GM21529 (cell line): Measurements from ENCODE around the gene TMEFF1.
"Not testable (repeated sequence)": the region's sequence is repeated elsewhere in the genome, so short reads cannot be mapped to it uniquely, and the experiment has no call there.

Experiments
- ATAC-seq: cut with Tn5 transposase; IDR thresholded peaks from one replicate; pipeline ENCODE4 v1.9.1; 2021; ENCODE audit not compliant: unreplicated experiment

TMEFF1 gene, protein sequence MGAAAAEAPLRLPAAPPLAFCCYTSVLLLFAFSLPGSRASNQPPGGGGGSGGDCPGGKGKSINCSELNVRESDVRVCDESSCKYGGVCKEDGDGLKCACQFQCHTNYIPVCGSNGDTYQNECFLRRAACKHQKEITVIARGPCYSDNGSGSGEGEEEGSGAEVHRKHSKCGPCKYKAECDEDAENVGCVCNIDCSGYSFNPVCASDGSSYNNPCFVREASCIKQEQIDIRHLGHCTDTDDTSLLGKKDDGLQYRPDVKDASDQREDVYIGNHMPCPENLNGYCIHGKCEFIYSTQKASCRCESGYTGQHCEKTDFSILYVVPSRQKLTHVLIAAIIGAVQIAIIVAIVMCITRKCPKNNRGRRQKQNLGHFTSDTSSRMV

DNA sequence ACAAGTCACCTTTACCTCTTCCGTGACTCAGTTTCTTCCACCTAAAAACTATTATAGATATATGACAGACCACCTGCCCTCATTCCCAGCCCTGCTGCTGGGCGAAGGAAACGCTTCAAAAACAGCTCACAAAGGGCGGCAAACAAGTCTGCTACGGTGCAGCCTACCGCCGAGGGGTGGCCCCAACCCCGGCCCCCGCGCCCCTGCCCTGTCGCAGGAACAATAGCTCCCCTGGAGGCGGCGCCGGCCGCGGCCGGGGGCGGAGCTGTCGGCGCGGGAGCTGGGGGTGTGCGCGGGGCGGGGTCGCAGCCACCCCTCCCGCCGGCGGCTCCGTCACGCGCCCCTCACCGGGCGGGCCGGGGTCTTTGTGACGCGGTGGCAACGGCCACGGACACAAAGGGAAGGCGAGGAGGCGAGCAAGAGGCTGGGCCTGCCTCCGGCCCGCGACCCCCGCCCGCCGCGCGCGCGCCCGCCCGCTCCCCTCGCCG is at the start of gene TMEFF1:
TSS of gene TMEFF1 (plus strand) at position 362 of the 488 bp plus-strand sequence. CDS start 396 bp downstream, outside the sequence.
- peak; percentile 42 for ATAC-seq

DNA sequence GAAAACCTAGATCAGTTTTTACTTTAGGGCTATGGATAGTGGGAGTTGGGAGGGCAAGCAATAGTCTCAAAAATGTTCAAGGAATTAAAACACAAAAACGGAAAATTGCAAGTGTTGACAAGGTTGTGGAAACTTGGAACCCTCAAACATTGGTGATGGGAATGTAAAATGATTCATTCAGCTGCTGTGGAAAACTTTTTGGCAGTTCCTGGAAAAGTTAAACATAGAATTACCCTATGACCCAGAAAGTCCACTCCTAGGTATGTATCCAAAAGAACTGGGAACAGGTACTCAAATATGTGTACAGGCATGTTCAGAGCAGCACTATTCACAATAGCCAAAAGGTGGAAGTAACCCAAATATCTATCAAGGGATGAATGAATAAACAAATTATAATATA is 47.2 kb upstream of the TMEFF1 start:
- ATAC-seq = no peak

DNA sequence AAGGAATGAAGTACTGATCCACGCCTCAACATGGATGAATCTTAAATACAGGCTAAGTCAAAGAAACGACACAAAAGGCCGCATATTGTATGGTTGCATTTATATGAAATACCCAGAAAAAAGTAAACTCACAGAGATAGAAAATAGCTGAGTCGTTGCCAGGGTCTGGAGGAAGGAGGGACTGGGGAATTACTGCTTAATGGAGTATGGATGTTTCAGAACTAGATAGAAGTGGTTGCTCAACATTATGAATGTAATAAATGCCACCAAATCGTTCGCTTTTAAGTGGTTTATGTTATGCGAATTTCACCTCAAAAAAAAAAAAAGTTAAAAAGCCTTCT is 46.8 kb upstream of the TMEFF1 start:
- no peak for ATAC-seq

DNA sequence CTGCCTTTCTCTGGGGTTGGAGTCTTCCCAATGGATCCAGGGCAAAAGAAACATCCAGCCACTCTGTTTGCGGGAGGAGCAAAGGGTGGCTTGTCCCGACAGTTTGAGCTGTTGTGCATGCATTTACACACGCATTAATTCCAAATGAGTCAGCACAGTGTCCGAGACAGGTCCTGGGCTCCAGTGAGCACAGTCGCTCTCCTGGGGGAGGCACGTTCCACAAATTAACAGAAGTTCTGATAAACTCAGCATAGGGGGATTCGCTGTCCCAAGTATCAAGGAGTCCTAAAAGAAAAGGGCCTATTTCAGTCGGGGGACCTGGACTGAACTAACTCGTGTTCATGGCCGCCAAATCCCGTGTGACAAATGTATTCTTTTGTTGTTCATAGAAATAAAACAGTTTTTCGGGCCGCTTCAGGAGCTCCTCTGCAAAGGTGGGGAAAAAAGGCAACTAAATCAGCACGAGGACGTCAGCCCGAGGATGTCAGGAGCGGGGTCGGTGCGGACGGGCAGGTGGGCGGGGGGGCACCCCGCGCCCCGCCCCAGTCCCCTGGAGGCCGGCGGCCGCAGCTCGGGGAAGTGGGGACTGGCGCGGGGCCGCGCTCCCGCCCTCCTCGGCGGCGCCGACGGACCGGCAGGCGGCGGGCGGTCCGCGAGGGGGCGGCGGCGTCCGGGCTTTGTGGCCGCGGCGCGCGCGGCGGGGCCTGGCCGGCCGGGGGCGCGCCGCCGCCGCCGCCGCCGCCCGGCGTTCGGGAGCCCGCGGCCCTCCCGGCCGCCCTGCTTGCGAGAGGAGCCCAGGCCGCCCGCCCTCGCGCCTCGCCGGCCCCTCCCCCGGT is 46.2 kb upstream of the TMEFF1 start, which contains the start of gene MSANTD3:
TSS of gene MSANTD3 (plus strand) at position 614 of the 836 bp plus-strand sequence. CDS start 14,796 bp downstream, outside the sequence.
- ATAC-seq = peak; percentile 71

DNA sequence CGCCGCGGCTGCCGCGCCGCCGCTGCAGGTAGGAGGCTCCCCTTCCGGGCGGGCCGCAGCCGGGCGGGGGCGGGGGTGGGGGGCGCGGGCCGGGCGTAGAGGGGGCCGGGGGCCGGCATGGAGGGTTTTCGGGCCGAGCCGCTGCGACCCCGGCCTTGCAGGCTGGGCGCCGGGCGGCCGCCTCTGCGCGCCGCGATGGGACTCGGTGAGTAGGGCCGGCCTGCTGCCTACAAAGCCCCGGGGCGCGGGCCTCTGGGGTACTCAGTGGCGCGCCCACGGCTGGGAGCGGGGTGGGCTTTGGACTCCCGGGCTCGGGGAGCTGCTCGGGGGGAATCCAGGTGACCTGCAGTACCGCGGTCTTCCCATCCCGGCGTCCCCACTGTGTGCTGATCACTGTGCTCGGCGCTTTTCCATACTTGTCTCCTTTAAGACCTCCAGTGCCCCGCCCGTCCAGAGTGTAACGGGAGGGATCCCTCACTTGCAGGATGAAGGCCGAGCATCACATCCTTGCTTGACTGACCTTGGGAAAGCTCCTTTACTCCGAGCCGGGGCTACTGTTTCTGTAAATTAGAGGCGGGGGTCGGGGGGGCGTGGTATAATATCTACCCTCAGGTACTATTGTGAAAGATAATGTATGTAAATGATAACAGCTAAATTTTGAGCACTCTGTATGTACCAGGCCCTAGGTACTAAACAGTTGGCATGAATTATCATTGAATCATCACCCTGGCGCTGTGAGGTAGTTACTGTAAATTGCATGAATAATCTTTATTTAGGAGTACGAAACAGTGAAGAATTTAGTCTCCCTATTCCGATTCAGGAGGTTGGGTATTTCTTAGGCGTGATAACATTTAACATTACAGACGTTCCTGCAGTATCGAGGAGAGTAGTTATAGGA is 45.3 kb upstream of the TMEFF1 start:
- ATAC-seq = peak; percentile 55

DNA sequence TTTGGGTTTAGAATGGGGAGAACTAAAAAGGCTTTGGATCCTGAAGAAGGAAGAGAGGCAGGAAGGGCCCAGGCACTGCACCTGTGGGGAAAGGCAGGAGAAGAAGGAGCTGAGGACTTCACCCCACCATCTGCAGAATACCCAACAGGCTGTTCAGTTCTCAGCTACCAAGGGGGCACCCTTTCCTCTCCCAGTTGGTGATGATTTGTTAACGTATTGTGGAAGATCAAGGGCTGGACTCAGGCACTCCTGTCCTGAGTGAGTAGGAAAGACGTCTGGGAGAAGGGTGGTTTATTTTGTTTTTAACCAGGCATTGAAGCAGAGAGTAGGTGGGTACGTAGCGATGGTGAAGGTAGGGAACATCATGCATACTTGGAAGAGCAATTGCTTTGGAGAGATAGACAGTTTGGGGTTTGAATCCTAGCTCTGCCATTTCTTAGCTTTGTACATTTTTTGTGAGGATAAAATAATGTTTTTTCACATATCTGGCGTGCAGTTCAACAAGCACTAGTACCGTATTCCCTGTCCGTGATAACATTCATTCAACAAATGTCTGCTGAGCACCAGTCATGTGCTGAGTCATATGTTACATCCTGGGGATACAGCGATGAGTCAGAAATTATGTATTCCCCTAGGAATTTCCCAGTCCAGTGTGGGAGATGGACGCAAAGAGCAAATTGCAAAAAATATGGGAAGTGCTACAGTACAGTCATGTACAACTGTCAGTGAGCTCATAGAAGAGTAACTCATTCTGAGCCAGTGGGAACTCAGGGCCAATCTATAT is 43.9 kb upstream of the TMEFF1 start:
- ATAC-seq = no peak

DNA sequence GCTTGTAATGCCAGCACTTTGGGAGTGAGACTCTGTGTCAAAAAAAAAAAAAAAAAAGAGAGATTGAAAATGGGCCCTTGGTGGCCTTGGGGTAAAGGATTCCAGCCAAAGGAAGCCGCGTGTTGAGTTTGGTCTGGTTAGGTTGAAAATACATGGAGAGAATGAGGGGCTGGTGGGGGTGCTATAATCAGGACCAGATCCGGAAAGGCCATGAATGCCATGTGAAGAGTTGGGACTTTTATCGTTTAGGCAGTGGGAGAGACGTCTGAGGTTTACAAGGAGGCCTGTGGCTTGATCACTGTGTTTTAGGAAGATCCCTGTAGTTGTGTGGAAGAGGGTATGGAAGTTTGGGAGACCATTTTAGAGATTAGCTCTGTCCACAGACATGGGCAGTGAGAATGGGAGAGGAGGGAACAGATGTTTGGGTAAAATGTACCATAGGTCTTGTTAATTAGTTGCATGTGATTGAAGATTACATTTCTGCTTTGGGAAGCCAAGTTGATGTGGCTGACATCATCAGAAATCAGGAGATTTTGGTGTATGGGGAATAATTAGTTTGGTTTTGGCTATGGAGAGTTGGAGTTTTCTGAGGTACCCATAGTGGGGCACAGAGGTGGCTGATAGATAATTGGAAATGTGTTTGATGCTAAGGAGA is 42.5 kb upstream of the TMEFF1 start:
- ATAC-seq = no peak

DNA sequence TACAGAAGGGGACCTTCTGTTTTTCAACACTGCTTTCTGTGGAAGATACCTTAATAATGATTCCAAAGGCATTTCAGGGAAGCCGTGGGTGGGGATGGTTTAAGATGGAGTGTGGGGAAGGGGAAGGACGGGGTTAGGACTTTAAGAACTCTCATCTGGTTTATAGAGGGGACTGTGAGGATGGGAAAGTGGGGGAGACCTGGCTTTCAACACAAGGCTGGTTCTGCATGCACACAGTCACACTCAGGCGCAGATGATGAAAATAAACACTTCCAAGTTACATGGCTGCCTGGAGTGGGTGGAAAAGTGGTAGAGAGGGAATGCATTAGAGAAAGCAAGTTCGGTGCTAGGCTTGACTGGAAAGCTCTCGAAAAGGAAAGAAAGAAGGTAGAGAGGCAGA is 41.1 kb upstream of the TMEFF1 start:
- no peak for ATAC-seq

DNA sequence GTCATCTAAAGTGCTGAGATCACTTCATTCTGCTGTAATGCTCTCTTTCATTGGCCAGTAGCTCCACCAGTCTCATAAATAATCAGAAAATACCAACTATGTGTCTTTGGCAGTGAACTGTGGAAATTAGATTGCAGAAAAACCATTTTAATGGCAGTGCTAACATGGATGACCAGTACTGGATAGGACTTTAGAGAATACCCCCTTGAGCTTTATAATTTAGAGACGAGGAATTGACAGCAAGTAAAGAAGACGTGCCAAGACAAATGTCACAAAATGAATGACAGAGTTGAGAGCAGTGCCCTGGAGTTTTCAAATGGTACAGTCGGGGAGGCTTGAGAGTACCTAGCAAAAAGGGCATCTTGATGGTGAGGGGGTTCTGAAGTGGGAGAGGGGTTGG is 40.2 kb upstream of the TMEFF1 start:
- no peak for ATAC-seq

DNA sequence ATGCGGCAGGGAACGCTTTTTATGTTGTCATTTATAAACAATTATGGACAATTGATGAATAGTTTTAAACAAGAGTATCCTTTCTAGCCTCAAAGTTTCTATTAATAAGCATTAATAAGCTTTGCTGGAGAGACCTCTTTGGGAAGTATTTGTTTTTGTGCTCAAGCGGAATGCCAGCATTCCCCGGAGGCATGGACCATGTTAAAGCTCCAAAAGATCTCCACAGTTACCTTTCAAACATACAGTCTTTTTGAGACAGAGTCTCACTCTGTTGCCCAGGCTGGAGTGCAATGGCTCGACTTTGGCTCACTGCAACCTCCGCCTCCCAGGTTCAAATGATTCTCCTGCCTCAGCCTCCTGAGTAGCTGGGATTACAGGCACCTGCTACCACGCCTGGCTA is 36.4 kb upstream of the TMEFF1 start:
- no peak for ATAC-seq

DNA sequence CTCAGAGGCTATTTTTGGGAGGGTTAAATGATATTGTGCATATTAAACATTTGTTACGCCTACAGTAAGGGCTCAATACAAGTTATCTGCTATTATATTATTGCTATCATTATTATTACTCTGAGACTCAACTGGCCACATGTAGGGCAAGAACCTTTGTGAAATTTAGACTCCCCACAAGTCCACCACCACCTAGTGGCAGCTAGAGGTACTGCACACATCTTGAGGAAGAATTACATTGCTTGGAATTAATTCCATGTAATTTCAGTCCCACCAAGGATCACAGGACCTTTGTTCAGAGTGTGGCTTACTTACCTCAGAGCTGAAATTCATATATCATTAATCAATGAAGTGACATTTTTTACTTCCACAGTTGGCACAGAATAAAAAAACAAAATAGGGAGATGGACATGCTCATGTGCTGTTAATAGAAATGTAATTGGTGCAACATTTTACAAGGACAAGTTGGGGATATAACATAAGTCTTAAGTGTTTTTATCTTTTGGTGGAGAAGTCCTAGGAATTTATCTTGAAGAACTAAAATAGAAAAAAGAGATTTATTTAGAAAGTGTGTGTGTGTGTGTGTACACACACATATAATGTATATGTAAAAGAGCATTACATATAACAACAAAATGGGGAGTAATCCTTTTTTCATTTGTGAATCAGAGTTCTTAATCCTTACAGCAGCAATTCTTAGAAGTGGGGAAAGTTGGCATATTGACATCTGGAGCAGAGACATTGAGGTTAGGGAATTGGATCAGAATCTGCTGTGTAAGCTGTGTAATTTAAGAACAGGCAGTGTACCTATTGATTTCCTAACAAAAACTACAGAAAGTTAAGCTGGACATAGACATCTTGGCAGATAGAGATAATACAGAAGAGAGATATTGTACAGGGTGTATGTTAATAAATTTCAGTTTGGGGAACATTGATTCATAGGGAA is 34.8 kb upstream of the TMEFF1 start:
- ATAC-seq = peak; percentile 85

DNA sequence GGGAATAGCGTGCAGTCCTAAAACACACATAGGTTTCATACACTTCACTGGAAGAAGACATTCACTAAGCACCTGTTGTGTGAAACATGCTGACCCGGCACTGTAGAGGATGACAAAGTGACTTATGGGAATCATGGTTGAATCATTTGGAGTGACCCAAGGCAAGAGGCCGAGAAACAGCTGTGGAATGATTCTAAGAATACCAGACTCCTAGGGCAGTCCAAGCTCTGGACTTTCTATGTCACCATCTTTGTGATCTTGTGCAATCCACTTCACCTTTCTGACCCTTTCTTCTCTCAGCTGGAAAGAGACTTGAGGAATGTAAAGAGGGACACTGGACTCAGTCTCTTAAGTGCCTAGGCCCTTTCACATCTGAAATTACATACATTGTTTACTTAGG is 32.9 kb upstream of the TMEFF1 start:
- ATAC-seq = no peak

DNA sequence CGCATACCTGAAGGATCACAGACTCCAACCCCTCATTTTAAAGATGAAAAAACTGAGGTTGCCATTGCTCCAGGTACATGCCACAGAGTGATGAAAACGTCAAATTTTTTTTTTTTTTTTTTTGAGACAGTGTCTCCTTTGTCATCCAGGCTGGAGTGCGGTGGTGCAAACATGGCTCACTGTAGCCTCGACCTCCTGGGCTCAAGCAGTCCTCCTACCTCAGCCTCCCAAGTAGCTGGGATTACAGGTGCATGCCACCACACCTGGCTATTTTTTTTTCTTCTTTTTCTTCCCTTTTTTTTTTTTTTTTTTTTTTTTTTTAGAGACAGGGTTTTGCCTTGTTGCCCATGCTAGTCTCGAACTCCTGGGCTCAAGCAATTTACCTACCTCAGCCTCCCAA is 32.5 kb upstream of the TMEFF1 start:
- not testable (repeated sequence) for ATAC-seq

DNA sequence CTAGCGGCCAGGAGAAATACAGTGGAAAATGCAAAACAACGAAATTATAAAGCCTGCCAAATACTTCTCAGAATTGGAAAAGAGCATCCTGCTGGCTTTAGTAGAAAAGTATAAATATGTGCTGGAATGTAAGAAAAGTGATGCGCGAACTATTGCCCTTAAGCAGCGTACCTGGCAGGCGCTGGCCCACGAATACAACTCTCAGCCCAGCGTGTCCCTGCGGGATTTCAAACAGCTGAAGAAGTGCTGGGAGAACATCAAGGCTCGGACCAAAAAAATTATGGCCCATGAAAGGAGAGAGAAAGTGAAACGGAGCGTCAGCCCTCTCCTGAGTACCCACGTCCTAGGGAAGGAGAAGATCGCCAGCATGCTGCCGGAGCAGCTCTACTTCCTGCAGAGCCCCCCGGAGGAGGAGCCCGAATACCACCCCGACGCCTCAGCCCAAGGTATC is 31.0 kb upstream of the TMEFF1 start:
- ATAC-seq = no peak

DNA sequence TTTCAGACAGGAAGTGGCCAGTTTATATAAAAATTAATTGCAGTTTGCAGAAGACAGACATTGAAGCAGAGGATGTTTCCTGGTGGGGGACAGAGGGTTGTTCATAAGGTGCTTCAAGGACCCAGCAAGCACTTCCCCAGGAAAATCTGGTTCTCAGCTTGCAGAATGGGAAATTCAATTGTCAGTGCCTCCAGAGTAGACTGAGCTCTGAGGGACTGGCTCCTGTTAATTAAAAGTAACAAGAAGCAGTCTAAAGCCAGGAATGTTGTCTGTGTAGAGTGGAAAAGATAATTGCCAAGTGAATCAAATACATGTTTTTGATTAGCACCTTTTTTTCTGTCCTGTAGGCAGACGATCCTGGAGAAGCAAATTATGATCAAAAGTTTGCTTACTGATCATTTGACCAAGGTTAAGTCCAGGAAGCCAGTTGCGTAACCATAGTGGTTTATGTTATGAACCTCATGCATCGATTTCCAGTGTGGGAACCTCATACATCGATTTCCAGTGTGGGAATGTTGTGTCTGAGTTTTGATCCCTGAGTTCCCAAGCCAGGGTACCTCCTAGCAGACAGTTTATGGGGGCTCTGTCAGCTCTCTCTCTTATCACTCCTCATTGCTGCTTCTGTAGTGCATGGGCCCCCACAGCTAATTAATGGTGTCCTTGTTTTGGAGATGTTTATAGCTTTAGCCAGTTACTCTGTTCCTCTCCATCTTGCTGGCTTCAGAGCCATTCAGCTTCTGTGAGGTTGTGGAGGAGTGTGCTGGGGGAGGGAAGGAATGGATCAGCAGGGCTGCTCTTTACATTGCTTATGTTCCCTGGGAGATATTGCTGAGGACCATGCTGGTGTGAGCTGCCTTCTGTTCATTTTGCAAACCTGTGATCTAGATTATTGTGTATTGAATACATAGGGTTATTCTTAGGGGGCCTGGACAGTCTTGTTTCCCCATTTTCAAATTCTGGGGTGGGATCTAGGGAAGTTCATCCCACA is 28.9 kb upstream of the TMEFF1 start:
- ATAC-seq = no peak

DNA sequence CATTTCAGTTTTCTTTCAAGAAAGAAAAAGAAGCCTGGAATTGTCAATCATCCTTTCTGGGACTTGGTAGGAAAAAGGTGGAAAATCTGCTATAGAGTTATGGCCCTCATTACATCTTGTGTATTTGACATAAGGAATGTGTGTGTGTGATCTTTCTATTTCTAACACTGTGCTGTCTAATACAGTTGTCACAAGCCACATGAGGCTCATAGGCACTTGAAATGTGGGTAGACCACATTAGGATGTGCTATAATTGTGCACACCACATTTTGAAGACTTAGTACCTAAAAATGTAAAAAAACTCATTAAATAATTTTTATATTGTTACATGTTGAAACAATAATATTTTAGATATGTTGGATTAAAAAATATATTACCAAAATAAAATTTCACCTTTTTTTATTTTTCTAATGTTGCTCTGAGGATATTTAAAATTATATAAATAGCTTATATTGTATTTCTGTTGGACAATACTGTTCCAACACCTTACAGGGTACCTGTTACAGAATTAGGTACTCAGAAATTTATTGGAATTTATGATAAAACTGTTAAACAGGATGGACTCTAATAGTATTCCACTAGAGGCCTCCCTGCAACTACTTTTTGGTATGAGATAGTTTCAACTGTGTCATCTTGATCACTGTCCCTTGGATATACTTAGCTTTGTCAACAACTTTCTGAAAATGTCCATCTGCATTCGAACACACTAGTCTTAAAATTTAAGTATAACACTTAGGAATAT is 27.6 kb upstream of the TMEFF1 start:
- ATAC-seq = no peak
